ENCODE measurements around the gene FAM124A. TPM values are rescaled to one million over a fixed set of nuclear protein-coding genes. Genes with fewer than 3 reads are reported as not detected.
"Not testable (repeated sequence)": the region's sequence is repeated elsewhere in the genome, so short reads cannot be mapped to it uniquely, and the experiment has no call there.

The FAM124A gene
- total and polyA plus RNA-seq, 2 donors from 2014 or later: 3.5 to 7.7 TPM

- Histone ChIP-seq H3K36me3 (ENCODE audit: control insufficient read depth in 2 of 3, insufficient read depth in 3 of 3, low read length in 3 of 3) (peaks cover 0 to 3% (median 0%) of the 10 kb centered on the region in 3 donors), H3K27me3 (ENCODE audit: control insufficient read depth, insufficient read depth, low read length) (no peaks in the 10 kb centered on the region), H3K27ac (ENCODE audit: low read depth in 2 of 2, low read length in 2 of 2) (no peak overlapping the region), H3K9me3 (ENCODE audit: control insufficient read depth in 2 of 3, insufficient read depth in 1 of 3, low read length in 3 of 3) (no peaks in the 10 kb centered on the region), H3K4me1 (ENCODE audit: control insufficient read depth in 2 of 3, insufficient read depth in 2 of 3, low read depth in 1 of 3, low read length in 3 of 3) (no peaks in the 10 kb centered on the region), H3K9ac (ENCODE audit: low read length in 3 of 3) (no peak overlapping the region), H3K4me3 (ENCODE audit: low read length in 3 of 3) (no peak overlapping the region)
- FAIRE-seq (no peak), DNase-seq (no peak)
- no peak for TF ChIP-seq CTCF (IDR thresholded peaks at IDR 0.05; ENCODE audit: borderline replicate concordance, extremely low read depth, insufficient read depth)
- intact Hi-C loops (cut with DNase I): loop anchor here (10.0 kb wide), 1 partner anchor 130 kb away; no protein-coding TSS in a partner anchor
Measured at GRCh38 chr13:51284339-51284738, 62.1 kb downstream of the FAM124A start.

- Histone ChIP-seq H3K27ac (ENCODE audit: low read depth in 2 of 2, low read length in 2 of 2) (no peak overlapping the region), H3K27me3 (ENCODE audit: control insufficient read depth, insufficient read depth, low read length) (no peaks in the 10 kb centered on the region), H3K9ac (ENCODE audit: low read length in 3 of 3) (no peak overlapping the region), H3K4me3 (ENCODE audit: low read length in 3 of 3) (no peak overlapping the region), H3K9me3 (ENCODE audit: control insufficient read depth in 2 of 3, insufficient read depth in 1 of 3, low read length in 3 of 3) (no peaks in the 10 kb centered on the region), H3K4me1 (ENCODE audit: control insufficient read depth in 2 of 3, insufficient read depth in 2 of 3, low read depth in 1 of 3, low read length in 3 of 3) (no peaks in the 10 kb centered on the region), H3K36me3 (ENCODE audit: control insufficient read depth in 2 of 3, insufficient read depth in 3 of 3, low read length in 3 of 3) (no peaks in the 10 kb centered on the region)
- peak; percentile 83 to 88 (median 86) for DNase-seq
- intact Hi-C loops (cut with DNase I): loop anchor here (10.0 kb wide), 1 partner anchor 132 kb away; no protein-coding TSS in a partner anchor
- peak; percentile 27 for FAIRE-seq
- peak; percentile 95 for TF ChIP-seq CTCF (IDR thresholded peaks at IDR 0.05; ENCODE audit: borderline replicate concordance, extremely low read depth, insufficient read depth)
Measured at GRCh38 chr13:51286135-51287002, 64.2 kb downstream of the FAM124A start.

- Histone ChIP-seq H3K27me3 (ENCODE audit: control insufficient read depth, insufficient read depth, low read length) (no peaks in the 10 kb centered on the region), H3K4me1 (ENCODE audit: control insufficient read depth in 2 of 3, insufficient read depth in 2 of 3, low read depth in 1 of 3, low read length in 3 of 3) (no peaks in the 10 kb centered on the region), H3K4me3 (ENCODE audit: low read length in 3 of 3) (no peak overlapping the region), H3K36me3 (ENCODE audit: control insufficient read depth in 2 of 3, insufficient read depth in 3 of 3, low read length in 3 of 3) (no peaks in the 10 kb centered on the region), H3K27ac (ENCODE audit: low read depth in 2 of 2, low read length in 2 of 2) (no peak overlapping the region), H3K9ac (ENCODE audit: low read length in 3 of 3) (no peak overlapping the region), H3K9me3 (ENCODE audit: control insufficient read depth in 2 of 3, insufficient read depth in 1 of 3, low read length in 3 of 3) (no peaks in the 10 kb centered on the region)
- TF ChIP-seq CTCF (IDR thresholded peaks at IDR 0.05; ENCODE audit: borderline replicate concordance, extremely low read depth, insufficient read depth): no peak
- DNase-seq: no peak
- intact Hi-C loops (cut with DNase I): loop anchor here (10.0 kb wide), 1 partner anchor 133 kb away; no protein-coding TSS in a partner anchor
- no peak for FAIRE-seq
Measured at GRCh38 chr13:51287758-51288157, 65.6 kb downstream of the FAM124A start.

GRCh38 chr13:51288254-51288653 lies 66.1 kb downstream of the FAM124A start:
- not testable (repeated sequence) for H3K27me3 ChIP-seq (ENCODE audit: control insufficient read depth, insufficient read depth, low read length); H3K36me3 ChIP-seq (ENCODE audit: control insufficient read depth in 2 of 3, insufficient read depth in 3 of 3, low read length in 3 of 3); H3K9ac ChIP-seq (ENCODE audit: low read length in 3 of 3); H3K9me3 ChIP-seq (ENCODE audit: control insufficient read depth in 2 of 3, insufficient read depth in 1 of 3, low read length in 3 of 3); FAIRE-seq; DNase-seq; H3K27ac ChIP-seq (ENCODE audit: low read depth in 2 of 2, low read length in 2 of 2); H3K4me1 ChIP-seq (ENCODE audit: control insufficient read depth in 2 of 3, insufficient read depth in 2 of 3, low read depth in 1 of 3, low read length in 3 of 3); H3K4me3 ChIP-seq (ENCODE audit: low read length in 3 of 3)
- intact Hi-C loops (cut with DNase I): loop anchor here (10.0 kb wide), 1 partner anchor 133 kb away; no protein-coding TSS in a partner anchor

Data from kidney (tissue), 14 donors.